SK-N-DZ (cell line): ENCODE measurements around the gene STK25.
"Not testable (repeated sequence)": the region's sequence is repeated elsewhere in the genome, so short reads cannot be mapped to it uniquely, and the experiment has no call there.

Source experiments
- DNase-seq: peaks from one replicate; pipeline ENCODE4 v3.0.0-alpha.2; 2015; ENCODE audit warnings: low spot score

The STK25 gene

GRCh38 chr2:241540401-241540770, 32.0 kb upstream of the STK25 start:
- no peak for DNase-seq

DNA sequence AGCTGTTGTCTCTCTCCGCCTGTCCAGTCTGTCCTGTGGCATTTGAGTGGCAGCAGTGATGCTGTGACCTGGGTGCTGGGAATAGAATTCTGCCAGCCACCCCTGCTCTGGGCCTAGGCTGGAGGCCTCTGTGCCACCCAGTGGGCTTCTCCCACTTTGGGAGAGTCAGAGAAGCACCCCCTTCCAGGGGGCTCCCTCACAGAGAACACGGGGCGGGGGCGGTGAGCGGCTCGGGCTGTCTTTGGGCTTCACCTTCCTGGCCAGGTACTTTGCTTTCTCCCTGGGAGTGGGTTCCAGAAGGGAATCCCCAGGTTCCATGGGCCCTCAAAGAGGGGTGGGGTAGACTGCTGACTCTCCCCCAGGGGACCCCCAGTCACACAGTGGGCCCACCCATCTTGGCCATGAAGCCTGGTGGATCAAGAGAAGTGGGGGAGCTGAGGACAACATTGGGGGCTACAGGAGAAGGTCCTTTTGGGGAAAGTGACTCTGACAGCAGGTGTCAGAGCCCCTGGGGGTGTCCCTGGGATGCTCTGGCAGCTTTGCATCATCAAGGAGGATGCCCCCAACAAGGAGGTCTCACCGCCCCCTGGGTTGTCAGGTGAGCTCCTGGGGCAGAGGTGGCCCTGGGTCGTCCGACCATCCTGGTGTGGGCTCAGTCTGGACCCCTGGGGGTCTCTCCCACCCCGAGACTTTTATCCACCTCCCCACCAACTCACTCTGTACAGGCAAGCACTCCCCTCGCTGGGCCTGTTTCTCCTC, 31.4 kb upstream of the STK25 start:
- DNase-seq = no peak

DNA sequence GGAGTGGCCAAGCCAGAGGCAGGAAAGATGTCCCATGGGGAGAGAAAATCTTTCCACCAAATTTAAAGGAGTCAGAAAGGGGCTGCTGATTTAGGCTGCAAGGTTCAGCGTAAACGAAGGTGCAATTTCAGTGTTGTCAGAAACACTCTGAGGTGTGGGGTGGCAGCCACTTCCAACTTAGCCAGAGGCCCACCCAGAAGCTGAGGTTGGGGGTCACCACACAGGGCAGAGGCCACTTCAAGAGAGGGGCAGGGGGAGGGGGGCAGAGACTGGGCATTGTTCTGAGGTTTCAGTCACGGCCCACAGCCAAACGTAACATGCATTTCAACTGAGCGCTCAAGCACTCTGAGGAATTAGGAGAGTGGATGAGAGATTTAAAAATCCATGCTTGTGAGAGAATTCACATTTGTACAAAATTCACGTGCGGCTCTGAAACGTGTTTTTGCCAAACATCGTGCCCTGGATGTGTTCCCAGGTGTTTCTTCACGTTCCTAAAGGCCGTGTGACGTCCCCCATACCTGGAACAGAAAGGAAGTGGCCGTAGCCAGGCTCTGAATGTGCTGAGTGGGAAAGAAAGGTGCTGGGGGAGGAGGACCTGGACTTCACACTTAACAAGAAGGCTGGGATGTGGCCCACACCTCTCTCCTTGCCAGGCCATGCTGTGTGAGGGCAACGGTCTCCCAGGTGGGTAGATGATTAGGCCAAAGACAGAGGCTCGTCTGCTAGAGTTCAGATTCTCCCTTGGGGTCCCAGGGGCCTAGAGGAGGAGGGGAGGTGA, 30.6 kb upstream of the STK25 start:
- no peak for DNase-seq

- DNase-seq = no peak
These were observed 27.7 kb upstream of the STK25 start for GRCh38 chr2:241535871-241536655.

- no peak for DNase-seq
These were observed 26.5 kb upstream of the STK25 start for GRCh38 chr2:241534701-241535375.

DNA sequence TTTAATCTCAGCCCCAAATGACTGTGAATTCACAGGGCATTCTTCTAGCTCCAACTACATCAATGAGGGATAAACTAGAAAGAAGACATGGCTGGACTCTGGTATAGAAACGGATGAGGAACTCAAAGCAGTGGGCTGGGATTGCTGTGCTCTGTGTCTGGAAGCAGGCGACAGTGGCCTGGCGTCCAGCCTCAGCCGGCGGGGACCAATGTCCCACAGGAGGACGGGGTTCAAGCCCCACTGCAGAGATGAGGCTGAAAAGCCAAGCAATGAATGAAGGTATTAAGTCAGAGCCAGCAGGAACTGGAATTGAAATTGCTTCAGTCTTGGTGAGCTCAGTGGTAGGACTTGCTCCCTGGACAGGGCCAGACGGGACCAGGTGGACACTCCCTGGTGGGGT, 25.9 kb upstream of the STK25 start:
- no peak for DNase-seq

DNA sequence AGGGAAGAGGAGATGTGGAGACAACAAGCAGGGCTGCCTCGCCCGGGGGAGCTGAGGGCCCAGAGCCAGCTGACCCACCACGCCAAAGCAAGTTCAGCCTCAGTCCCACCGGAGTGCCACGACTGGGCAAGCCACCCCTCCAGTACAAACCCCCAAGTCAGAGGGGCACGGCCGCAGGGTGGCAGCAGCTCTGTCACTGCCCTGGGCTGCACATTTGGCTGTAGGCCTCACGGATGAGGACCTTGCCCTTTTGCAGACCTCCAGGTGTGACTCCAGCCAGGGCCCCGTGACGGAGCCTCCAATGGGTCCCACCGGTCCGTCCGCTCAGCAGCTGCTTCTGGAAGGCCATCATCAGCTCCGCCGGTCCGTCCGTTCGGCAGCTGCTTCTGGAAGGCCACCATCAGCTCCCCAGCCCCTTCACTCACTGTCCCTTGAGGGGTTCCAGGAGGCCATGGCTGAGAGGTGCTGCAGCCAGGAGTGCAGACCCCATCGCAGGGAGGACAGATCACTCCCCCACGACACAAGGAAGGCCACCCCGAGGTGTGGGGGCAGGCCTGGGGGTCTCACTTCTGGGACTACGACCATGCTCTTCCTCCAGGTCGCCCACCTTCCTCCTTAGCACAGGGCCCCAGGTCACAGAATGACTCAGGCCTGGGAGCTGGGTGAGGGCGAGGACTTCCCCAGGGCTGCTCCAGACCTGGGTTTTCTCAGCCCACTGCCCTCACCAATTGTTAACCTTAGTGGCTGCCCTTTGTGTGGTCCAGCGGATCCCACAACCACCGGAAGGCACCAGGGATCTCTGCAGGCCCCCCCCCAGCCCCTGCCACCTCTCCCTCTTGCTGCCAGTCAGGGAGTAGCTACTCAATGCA, 24.6 kb upstream of the STK25 start:
- DNase-seq = no peak

GRCh38 chr2:241532168-241532567, 23.8 kb upstream of the STK25 start:
- no peak for DNase-seq

DNA sequence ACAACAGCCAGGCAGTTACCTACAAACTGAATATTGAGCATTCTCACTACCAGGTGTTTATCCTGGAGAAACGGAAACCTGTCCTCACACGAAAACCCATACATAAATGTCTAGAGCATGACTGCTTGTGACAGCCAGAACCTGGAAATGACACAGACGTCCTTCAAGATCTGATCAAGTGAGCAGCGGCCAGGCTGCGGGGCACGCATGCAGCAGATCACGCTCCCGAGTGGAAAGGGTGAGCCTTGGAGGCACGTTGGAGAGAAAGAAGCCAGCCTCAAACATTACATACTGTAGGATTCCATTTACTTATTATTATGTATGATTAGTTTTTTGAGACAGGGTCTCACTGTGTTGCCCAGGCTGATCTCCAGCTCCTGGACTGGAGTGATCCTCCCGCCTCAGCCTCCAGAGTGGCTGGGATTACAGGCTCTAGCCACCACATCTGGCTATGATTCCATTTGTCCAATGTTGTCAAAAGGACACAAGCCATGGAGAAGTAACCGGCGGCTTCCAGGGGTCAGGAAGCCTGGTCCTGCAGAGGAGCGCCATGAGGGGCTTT, 22.9 kb upstream of the STK25 start:
- no peak for DNase-seq

DNA sequence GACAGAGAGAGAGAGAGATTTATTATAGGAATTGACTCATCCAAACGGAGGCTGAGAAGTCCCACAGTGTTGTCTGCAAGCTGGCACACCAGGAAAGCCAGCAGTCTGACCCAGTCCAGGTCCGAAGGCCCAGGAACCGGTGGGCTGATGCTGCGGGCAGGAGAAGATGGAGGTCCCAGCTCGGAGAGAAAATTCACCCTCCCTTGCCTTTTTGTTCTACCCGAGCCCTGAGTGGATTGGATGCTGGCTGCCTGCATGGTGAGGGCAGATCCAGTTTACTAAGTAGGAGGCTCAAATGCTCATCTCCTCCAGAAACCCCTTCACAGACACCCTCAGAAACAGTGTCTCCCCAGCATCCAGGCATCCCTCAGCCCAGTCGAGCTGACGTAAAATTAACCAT, 22.2 kb upstream of the STK25 start:
- no peak for DNase-seq

GRCh38 chr2:241525818-241526780, 17.7 kb upstream of the STK25 start:
- DNase-seq = not testable (repeated sequence)

- no peak for DNase-seq
These were observed 14.1 kb upstream of the STK25 start for GRCh38 chr2:241522477-241522876.

DNA sequence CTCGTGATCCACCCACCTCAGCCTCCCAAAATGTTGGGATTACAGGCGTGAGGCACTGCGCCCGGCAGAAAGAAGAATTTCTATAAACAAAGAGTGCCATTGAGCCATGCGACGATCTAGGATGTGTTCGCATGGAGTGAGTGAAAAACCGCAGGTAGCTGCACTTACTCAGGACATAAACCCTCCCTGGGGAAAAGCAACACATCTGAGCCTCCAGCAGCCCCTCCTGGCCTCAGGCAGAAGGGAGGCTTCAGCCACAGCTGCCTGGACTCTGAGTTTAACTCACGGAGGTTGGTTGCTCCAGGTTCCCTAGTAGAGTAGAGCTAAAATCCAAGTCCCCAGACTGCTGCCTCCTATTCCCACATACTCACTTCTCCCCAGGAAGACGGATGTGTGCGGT, 11.3 kb upstream of the STK25 start:
- DNase-seq = peak; percentile 40

DNA sequence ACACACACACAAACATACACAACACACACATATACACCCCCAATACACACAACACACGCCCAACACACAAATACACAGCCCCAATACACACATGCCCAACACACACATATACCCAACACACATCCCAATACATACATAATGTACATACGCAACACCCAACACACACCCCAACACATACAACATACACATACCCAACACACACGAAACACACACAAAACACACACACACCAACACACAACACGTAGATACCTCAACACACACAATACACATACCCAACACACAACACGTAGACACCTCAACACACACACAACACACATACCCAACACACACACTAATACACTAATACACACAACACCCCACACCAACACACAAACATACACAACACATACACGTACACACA, 8.9 kb upstream of the STK25 start:
- DNase-seq = no peak

DNA sequence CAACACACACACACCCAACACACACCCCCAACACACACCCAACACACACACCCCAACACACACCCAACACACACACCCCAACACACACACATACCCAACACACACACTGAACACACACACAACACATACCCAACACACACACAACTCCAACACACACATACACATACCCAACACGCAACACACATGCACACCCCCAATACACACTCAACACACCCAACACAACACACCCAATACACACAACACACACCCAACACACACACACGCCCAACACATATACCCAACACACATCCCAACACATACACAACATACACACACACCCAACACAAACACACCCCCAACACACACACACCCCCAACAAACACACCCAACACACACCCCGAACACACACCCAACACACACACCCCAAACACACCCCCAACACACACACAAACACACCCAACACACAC, 8.2 kb upstream of the STK25 start:
- no peak for DNase-seq

- DNase-seq = no peak
These were observed 6.8 kb upstream of the STK25 start for GRCh38 chr2:241514986-241515737.

- DNase-seq = no peak
These were observed 6.2 kb upstream of the STK25 start for GRCh38 chr2:241514553-241514952.

GRCh38 chr2:241511091-241511741, 2.8 kb upstream of the STK25 start:
- no peak for DNase-seq
